ENCODE results near the gene EFNA2.
A peak's percentile ranks its signal among the peaks of the same experiment; 100 is the strongest.

EFNA2 gene

GRCh38 chr19:1249990-1250436 lies 35.7 kb upstream of the EFNA2 start:
- no peak for TF ChIP-seq CTCF (IDR thresholded peaks at IDR 0.05)
- no peaks in the 10 kb centered on the region for H3K36me3 ChIP-seq (ENCODE audit: control insufficient read depth, insufficient read depth, low read length)
- H3K4me3 ChIP-seq (ENCODE audit: low read depth, low read length) = peak overlapping the region; percentile 50
- peaks cover 17% of the 10 kb centered on the region for H3K4me1 ChIP-seq
- peak overlapping the region; percentile 50 for H3K27ac ChIP-seq
- no peak overlapping the region for H3K9ac ChIP-seq
- H3K79me2 ChIP-seq = peaks cover 7% of the 10 kb centered on the region
- peak overlapping the region; percentile 74 for H3K4me2 ChIP-seq (ENCODE audit: low read length)
- H3K27me3 ChIP-seq (ENCODE audit: control insufficient read depth, insufficient read depth, low read length) = no peaks in the 10 kb centered on the region
- no peak overlapping the region for H2AFZ ChIP-seq
- no peaks in the 10 kb centered on the region for H3K9me3 ChIP-seq (ENCODE audit: control insufficient read depth, low read length)

GRCh38 chr19:1250437-1251260 lies 35.0 kb upstream of the EFNA2 start:
- Histone ChIP-seq H3K36me3 (ENCODE audit: control insufficient read depth, insufficient read depth, low read length) (no peaks in the 10 kb centered on the region), H3K27ac (peak overlapping the region; percentile 64), H3K4me2 (ENCODE audit: low read length) (peak overlapping the region; percentile 51), H3K9ac (no peak overlapping the region), H3K9me3 (ENCODE audit: control insufficient read depth, low read length) (no peaks in the 10 kb centered on the region), H3K4me1 (peaks cover 14% of the 10 kb centered on the region), H3K79me2 (peaks cover 7% of the 10 kb centered on the region), H2AFZ (no peak overlapping the region), H3K27me3 (ENCODE audit: control insufficient read depth, insufficient read depth, low read length) (no peaks in the 10 kb centered on the region), H3K4me3 (ENCODE audit: low read depth, low read length) (peak overlapping the region; percentile 49)
- no peak for TF ChIP-seq CTCF (IDR thresholded peaks at IDR 0.05)

GRCh38 chr19:1251330-1252220 lies 34.1 kb upstream of the EFNA2 start:
- Histone ChIP-seq H3K4me2 (ENCODE audit: low read length) (peak overlapping the region; percentile 51), H3K4me3 (ENCODE audit: low read depth, low read length) (peak overlapping the region; percentile 49), H3K9me3 (ENCODE audit: control insufficient read depth, low read length) (no peaks in the 10 kb centered on the region), H3K27ac (peak overlapping the region; percentile 64), H3K9ac (no peak overlapping the region), H3K79me2 (peaks cover 7% of the 10 kb centered on the region), H3K4me1 (peaks cover 7% of the 10 kb centered on the region), H2AFZ (no peak overlapping the region), H3K27me3 (ENCODE audit: control insufficient read depth, insufficient read depth, low read length) (no peaks in the 10 kb centered on the region), H3K36me3 (ENCODE audit: control insufficient read depth, insufficient read depth, low read length) (no peaks in the 10 kb centered on the region)
- TF ChIP-seq CTCF (IDR thresholded peaks at IDR 0.05) = no peak

GRCh38 chr19:1252221-1252820 lies 33.4 kb upstream of the EFNA2 start:
- peaks cover 7% of the 10 kb centered on the region for H3K79me2 ChIP-seq
- peak overlapping the region; percentile 19 for H3K4me2 ChIP-seq (ENCODE audit: low read length)
- no peaks in the 10 kb centered on the region for H3K27me3 ChIP-seq (ENCODE audit: control insufficient read depth, insufficient read depth, low read length)
- H3K36me3 ChIP-seq (ENCODE audit: control insufficient read depth, insufficient read depth, low read length) = no peaks in the 10 kb centered on the region
- no peak overlapping the region for H2AFZ ChIP-seq
- peak overlapping the region; percentile 64 for H3K27ac ChIP-seq
- no peaks in the 10 kb centered on the region for H3K9me3 ChIP-seq (ENCODE audit: control insufficient read depth, low read length)
- H3K4me1 ChIP-seq = peaks cover 7% of the 10 kb centered on the region
- H3K4me3 ChIP-seq (ENCODE audit: low read depth, low read length) = no peak overlapping the region
- H3K9ac ChIP-seq = no peak overlapping the region
- no peak for TF ChIP-seq CTCF (IDR thresholded peaks at IDR 0.05)
